ENCODE results near the gene NSMCE4A.
A peak's percentile ranks its signal among the peaks of the same experiment; 100 is the strongest.
"Not testable (repeated sequence)": the region's sequence is repeated elsewhere in the genome, so short reads cannot be mapped to it uniquely, and the experiment has no call there.

Gene NSMCE4A

DNA sequence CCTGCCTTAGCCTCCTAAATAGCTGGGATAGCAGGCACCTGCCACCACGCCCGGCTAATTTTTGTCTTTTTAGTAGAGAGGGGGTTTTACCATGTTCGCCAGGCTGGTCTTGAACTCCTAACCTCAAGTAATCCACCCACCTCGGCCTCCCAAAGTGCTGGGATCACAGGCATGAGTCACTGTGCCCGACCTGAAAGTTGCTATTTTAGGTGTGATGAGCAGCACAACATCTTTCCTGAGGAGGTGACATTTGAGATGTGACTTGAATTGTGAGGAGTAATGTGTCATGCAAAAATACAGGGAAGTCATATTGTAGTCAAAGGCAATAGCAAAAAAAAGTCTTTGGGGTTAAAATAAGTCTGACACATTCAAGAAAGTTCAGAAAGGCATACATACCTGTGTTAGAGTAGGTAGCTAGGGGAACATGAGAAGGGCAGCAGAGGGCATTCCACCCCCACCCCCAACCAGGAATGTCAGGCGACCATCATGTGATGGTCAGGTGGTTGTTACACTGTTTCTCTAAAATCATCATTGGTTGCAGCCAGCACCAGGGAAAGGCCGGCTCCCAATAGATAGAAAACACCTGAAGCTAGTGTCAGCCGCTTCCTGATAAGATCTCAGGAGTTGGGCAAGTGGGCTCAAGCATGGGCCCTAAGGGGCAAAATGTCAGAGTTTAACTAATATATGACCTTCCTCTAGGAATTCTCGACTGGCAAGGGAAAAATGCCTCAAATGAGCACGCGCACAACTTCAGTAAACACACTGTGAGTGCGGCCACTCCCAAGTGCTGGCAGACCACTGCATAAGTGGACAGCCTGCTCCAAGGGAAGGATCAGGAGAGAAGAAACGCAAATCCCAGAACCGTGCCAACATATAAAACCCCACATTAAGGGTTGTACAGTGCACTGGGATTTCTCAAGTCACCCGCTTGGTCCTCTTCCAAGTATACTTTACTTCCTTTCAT is 13.6 kb upstream of the NSMCE4A start, which contains the start of gene TACC2:
Gene TACC2 (plus strand): TSS at position 803 of the 964 bp plus-strand sequence. CDS start 32,819 bp downstream, outside the sequence.
- no peak for ATAC-seq

DNA sequence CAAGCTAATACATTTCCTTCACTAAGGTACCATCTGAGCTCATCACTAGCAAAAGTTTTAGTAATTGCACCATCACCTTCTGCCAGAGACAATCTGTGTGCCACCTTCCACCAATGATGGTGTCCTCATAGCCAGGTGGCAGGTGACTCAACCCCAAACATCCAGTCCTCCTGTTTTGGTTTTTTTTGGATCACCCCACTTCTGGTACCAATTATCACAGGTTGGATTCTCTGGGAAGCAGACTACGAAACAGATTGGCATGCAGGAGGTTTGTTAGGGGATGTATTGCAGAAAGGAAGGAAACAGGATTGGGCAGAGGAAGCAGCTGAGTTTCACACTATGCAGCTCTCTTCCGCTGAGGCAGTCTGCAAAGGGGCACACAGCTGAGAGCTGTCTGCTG is 9.4 kb upstream of the NSMCE4A start:
- no peak for ATAC-seq

DNA sequence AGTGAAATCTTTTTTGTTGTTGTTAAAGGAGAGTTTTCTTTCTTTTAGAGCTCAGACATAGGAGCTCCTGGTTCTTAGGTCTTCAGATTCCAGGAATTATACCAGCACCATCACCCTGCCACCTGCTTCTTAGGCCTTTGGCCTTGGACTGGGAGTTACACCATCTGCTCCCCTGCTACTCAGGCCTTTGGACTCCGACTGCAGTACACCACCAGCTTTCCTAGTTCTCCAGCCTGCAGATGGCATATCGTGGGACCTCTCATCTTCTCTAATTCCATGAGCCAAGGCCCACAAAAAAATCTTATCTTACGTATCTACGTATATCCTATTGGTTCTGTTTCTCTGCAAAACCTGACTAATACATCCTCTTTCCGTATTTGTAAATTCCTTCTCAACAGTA is 8.8 kb upstream of the NSMCE4A start:
- no peak for ATAC-seq

DNA sequence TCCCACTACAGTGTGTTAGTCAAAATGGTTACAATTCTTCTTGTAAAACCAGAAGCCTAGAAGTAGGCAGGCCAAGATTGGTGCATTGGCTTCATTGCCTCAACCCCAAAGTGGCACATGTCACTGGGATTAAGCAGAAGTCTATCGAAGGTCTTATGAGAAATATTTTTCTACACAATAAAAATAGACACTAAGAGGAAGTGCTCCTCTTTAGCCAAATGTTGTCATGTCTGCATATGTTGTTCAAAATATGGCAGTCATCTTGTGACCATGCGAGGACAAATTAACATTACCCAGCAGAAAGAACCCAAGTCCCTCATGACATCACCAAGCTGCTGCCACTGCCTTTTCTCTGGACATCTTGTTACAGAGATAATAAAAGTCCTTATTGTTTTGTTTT is 6.3 kb upstream of the NSMCE4A start:
- ATAC-seq = no peak

DNA sequence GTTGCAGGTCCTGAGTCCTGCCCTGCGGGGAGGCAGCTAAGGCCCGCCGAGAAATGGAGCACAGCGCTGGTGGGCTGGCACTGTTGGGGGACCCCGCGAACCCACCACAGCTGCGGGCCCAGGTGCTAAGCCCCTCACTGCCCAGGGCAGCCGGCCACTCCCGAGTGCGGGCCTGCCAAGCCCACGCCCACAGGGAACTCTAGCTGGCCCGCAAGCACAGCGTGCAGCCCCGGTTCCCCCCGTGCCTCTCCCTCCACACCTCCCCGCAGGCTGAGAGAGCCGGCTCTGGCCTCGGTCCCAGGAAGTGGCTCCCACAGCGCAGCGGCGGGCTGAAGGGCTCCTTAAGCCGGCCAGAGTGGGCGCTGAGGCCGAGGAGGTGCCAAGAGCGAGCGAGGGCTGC is 3.5 kb upstream of the NSMCE4A start:
- ATAC-seq = no peak

DNA sequence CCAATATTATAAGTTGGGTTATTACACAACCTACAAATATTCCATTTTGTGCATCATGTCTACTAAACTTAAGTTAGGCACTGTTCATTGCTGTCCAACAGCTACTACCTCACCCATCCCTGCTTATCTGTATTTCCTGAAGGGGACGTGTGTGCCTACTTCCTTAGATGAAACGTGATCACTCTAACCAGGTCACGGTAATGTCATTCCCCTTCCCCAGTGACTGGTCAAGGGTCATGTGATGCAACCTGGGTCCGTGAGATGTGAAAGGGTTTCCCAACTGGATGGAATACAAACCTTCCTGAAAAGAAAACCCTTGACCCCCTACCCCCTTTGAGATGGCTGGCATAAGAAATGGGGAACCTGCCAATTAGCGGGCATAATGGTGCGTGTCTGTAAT is 1.6 kb upstream of the NSMCE4A start:
- no peak for ATAC-seq

DNA sequence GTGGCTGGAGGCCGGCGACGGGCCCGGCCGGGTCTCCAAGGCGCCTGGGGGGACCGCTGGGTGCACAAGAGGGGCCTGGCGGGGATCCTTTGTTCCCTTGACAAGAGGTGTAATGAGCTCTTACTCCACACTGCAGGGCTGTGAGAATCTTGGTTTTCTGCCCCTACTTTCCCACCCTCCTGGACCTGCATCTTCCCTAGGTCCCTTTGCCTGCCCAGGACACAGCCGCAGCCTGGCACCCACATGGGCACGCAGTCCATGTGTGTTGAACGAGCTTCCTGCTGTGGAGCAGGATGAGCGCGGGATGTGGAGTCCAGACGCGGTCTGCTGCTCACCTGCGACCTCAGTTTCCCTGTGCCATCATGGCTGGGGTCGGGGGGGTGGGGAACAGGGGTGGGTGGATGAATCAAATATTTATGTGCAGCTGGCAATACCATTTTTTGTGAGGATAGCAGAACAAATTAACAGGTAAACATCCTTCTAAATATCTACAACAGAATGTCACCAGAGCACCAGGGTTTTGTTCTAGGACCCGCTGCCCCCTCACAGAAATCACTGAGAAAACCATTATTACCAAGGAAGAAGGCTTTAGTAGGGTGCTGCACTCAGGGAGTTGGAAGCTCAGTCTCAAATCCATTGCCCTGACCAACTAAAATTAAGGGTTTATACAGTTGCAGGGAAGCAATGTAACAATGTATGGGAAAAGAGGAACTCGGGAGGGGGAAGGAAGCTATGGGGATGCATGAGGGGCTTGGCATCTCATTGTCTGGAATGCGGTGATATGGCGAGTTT is 474 bp upstream of the NSMCE4A start:
- peak; percentile 1 to 7 for ATAC-seq

DNA sequence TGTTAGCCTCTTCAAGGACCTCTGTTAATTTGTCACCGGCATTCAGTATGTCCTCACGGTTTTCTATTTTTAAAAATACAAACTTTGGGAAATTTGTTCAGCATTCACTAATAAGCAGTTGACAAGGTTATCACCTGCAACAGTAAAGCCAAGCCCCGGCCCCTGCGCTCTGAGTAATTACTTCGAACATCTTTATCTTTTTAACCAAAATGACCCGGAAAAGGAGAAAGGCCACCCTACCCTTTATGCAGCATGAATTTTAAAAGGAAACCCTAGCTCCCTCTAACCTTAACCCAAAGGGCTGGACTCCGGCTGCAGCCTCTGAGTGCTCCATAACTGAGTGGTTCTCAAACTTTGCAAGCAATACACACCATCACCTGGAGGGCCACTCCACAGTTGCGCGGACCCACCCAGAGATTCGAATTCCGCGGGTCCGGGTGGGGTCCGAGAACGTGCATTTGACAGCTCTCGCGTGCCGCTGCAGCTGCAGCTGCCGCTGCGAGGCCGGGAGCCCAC is 940 bp downstream of the NSMCE4A start:
- ATAC-seq = peak in 1 of 2 donors; percentile 5

DNA sequence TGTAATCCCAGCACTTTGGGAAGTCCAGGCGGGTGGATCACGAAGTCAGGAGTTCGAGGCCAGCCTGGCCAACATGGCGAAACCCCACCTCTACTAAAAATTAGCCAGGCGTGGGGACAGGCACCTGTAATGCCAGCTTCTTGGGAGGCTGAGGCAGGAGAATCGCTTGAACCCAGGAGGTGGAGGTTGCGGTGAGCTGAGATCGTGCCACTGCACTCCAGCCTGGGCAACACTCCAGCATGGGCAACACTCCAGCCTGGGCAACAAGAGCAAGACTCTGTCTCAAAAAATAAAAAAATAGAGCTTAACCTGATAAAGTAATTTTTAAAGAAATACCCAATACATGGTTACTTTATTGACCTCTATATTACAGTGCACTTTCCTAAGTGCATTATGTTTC is 5.9 kb downstream of the NSMCE4A start:
- not testable (repeated sequence) for ATAC-seq

DNA sequence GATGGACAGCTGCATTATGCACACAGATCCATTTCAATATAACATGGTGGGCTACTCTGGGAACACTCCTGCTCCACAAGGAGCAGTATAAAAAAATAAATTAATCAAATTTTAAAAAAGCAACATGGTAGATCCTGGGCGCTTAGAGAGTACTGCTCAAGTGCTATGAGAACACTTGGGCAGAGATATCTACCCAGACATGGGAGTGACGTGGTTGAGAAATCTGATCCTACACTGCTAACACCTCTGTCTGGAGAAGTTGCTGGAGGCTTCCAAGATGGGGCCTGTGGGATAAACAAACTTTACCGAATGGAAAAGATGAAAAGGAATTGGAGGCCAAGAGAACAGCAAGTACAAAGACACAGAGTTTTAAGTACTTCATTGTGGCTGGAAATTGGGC is 9.0 kb downstream of the NSMCE4A start:
- ATAC-seq = no peak

DNA sequence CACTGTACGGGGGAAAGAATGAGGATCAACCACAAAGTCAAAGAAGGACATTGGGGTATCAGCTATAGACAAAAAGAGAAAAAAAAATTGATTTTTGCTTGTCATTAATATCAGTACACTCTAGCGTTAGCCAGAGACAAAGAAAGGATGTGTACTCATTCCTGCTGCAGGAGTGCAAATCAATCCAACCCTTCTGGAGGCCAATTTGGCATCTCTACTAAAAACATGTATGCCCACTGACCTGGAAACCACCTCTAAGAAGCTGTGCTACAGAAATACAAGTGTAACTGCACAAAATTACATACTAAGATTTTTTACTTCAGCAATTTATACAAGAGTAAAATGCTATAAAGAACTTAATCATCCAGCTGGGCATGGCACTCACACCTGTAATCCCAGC is 13.6 kb downstream of the NSMCE4A start:
- ATAC-seq = no peak

DNA sequence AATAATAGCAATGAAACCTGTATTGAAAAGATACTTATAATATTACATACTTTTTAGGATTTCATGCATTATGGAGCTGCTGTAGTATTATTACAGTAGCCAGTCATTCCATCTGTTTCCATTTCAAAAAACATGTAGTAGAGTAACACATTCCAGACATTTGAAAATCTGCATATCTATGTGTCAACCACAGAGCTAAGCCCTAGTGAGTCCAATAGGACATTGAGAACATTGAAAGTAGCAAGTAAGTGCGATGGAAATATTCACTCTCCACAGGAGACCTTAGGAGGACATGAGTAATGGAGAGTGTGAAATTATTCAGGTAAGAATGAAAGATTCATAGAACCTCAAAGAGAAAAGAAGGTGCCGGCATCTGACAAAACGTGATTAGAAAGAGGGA is 15.3 kb downstream of the NSMCE4A start:
- ATAC-seq = peak; percentile 21 to 49

DNA sequence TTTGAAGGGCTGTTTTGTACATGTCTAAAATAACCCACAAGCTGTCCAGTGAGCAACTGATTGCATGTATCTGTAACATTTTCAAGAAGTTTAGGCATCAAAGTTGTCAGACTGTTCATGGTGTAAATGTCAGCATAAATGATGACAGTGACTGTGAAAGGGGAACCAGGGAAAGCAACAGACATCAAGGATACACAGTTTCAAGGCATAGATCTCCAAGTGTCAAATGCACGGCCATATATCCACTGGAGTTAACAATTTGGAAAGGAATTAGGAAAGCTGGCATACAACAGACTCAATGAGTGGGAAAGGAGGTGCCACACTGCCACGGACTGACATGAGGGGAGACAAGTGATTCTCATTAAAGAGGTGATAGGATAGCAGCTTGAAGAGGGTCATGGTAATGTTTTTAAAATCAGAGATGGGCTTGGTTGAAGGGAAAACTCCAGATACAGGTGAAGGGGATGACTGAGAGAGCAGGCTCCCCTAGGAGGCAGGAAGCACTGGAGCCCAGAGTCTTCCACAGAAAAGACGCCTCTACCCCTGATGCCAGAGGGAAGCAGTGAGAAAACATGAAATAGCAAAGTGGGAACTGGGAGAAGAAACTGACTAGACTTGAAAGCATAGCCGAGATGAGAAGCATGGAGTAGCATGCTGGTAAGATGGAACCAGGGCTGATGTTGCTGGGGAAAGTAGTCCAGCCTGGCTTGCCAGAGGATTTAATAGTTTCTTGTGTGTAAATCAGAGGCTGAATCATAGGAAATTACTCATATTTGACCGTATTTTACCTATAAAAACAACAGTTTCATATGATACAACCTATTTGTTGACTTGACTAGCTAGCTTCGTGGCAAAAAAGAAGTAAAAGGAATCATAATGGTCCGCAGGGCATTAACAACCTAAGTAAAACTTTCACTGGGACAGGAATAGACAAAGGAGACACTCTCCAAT is 18.6 kb downstream of the NSMCE4A start:
- ATAC-seq = no peak

DNA sequence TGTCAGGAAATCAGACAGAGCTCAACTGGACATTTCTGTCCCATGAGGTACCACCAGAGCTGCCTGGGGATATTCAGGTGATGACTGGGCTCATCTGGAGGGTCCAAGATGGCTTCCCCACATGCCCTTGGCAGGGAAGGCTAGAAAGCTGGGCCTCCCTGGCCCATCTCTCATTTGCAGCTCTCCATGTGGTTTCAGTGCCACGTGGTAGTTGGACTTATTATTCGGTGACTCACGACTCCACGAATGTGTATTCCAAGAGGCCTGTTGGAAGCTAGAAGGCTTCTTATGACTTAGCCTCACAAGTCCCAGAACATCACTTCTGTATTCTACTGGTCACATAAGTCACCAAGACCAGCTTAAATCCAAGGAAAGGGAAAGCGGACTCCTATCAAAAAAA is 22.8 kb downstream of the NSMCE4A start:
- no peak for ATAC-seq

DNA sequence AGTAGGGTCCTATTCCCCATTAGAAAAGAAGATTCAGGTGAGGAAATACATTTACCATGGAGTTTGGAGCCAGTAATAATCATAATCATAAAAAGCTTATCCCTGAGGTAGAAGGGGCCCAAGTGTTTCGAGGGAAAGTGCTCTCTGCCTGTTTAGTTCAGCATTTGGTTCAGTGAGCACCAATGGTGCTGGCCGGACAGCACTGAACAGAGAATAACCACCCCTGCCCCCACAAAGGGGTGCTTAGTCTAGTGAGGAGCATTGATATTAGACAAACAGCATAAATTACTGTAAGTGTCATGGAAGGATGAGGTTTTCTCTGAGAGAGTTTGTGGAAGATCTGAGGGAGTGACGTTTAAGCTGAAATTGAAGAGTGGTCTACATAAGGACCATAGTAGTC is 25.6 kb downstream of the NSMCE4A start:
- ATAC-seq = no peak

DNA sequence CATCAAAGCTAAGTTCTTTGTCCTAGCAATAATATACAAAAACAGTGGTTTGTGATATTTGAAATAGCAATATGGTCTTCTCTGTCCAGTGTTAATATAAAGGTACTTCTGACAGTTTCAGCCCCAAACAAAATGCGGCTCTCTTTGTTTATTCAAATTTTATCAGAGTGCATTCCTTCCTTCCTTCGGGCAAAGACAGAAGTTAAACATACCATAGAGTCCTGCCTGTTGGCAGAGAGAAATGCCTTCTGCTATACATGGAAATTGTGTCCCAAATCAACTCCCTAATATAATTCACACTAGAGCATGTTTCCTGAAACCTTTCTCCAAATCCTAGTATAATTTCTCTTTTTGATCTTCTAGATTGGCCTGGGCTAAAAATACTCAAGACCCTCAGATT is 26.0 kb downstream of the NSMCE4A start:
- no peak for ATAC-seq

DNA sequence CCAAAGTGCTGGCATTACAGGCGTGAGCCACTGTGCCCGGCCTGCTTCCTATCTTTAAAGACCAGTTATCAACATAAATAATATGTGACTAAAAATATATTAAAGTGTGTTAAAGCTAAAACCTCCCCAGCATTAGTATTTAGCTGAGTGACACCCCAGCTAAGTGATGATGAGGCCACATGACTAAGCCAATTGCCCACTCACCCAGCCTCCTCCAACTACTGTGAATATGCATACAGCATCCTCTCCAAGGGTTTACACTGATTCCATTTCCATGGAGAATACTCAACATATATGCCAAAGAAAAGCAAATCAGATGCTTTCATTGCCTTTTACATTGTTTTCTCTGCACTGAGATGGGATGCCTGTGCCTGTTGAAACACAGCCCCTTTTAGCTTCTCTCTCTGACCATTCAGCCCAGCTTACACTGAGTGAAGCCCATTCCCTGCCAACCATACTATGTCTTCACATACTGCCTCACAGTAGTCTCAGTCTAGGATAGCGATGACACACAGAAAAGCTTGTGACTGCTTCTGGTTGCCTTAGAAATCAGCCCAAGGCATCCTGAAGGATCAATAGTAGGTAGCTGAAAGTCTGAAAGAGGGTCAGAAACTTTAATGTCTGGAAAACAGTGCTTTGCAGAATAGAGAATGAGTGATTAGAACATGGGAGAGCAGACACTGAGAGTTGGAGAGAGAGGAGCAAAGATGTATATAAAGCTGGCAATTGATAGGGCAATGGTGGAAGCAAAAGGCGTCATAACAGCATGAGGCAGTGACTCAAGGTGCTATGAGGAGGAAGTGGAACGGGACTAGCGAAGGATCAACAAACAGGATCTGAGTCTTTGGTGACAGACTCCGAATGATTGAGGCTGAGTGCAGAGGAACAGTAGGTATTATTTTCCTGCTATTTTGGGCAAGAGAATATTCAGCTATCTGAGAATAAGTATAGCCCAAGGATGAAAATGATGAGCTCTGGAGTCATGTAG is 27.4 kb downstream of the NSMCE4A start:
- ATAC-seq = no peak

DNA sequence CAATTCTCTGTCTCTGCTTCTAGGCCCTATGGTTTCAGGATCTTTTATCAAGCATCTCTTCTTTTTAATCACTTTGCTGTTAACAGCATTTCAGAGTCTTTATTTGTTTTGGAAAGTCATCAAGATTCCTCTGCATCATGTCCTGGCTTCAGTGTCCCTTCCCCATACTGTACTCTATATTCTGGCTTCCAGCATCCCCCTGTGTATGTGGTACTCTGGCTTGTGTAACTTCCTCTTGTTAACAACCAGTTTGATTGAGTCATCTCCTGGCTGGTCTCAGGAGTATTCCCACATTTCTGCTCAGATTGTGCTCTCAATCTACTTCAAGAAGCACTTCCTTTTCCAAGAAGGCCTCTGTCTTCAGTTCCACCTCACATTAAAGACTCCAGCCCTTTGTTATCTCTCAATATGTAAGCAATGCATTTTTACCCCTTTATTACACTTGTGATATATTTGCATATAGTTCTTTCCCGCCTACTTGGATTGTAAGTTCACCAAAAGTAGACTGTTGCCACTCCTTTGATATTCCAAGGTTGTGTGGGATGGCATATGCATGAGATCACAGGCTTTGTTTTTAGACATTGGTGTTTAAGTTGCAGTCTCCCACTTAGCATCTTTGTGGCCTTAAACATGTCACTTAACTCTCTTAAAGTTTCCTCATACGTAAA is 32.1 kb downstream of the NSMCE4A start:
- no peak for ATAC-seq

DNA sequence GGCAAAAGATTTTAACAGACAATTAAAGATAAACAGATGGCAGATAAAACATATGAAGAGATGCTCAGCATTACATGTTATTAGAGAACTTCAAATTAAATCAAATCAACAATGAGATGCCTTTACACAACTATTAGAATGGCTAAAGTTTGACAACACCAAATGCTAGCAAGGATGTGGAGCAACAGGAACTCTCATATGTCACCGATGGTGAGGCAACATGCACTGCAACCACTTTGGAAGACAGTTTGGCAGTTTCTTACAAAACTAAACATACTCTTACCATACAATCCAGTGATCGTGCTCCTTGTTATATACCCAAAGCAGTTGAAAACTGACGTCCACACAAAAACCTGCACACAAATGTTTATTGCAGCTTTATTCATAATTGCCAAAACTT is 33.5 kb downstream of the NSMCE4A start:
- ATAC-seq = no peak

DNA sequence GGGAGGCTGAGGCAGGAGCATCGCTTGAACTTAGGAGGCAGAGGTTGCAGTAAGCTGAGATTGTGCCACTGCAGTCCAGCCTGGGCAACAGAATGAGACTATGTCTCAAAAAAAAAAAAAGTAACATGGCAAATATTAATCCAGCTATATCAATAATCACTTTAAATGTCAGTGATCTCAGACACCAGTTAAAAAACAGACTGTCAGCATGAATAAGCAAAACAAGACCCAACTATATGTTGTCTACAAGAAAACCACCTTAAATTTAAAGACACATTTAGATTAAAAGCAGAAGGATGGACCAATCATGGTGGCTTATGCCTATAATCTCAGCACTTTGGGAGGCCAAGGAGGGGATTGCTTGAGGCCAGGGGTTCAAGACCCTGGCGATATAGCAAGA is 38.7 kb downstream of the NSMCE4A start:
- no peak for ATAC-seq

Measured in activated CD4-positive, CD25-positive, alpha-beta regulatory T cell treated with anti-CD3 and anti-CD28 coated beads, Interleukin-2, amount 50 U/mL, for 24 hours (primary cell).